Stimulated activated memory B cell treated with anti-CD40 and anti-IgM and Interleukin-4, amounts not matched to agents 10 μg/mL and 1 μg/mL and 100 μg/mL, for 72 hours (primary cell): ENCODE measurements around the gene EXT2.

Source experiments
- ATAC-seq: fragments of 150-1000 bp; cut with Tn5 transposase; 2 replicates; pipeline ENCODE4 v1.10.0; 2021
- H3K27ac Mint-ChIP-seq: one replicate; pipeline ENCODE4 v1.8.0; 2022; ENCODE audit warnings: mild to moderate bottlenecking, mixed read lengths
- H3K27me3 Mint-ChIP-seq: one replicate; pipeline ENCODE4 v1.8.0; 2022; ENCODE audit warnings: mixed read lengths
- H3K36me3 Mint-ChIP-seq: one replicate; pipeline ENCODE4 v1.8.0; 2022; ENCODE audit warnings: mixed read lengths
- H3K4me1 Mint-ChIP-seq: one replicate; pipeline ENCODE4 v1.8.0; 2022; ENCODE audit warnings: mixed read lengths
- H3K4me3 Mint-ChIP-seq: one replicate; pipeline ENCODE4 v1.8.0; 2022; ENCODE audit warnings: mild to moderate bottlenecking, moderate library complexity, mixed read lengths
- H3K9me3 Mint-ChIP-seq: one replicate; pipeline ENCODE4 v1.8.0; 2022; ENCODE audit warnings: mixed read lengths

The EXT2 gene

DNA sequence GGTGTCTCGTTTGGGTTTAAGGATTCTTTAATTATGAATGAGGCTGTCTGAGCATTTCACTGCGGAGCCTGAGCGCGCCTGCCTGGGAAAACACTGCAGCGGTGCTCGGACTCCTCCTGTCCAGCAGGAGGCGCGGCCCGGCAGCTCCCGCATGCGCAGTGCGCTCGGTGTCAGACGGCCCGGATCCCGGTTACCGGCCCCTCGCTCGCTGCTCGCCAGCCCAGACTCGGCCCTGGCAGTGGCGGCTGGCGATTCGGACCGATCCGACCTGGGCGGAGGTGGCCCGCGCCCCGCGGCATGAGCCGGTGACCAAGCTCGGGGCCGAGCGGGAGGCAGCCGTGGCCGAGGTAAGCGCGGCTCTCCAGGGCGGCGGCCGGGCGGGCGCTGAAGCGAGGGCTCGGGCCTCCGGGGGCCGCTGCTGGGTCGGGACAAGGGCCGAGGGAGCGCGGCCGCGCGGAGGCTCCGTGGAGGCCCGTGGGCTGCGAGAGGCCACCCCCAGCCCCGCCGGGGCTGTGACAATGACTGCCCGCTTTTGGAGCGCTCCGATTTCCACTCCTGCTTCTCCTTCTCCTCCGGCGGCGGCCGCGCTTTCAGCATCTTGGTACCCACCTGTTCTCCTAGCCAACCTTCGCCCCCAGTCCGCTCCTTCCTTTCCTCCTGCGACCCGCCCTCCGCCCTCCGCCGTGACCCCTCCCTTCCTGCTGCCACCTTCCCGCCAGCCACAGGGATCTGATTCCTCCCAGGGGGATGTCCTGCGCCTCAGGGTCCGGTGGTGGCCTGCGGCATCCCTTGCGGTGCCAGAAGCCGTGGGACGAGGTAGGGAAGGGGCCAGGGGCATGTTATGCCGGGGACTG, at the start of gene EXT2:
EXT2 (plus strand) TSS at position 173 of the 854 bp plus-strand sequence. CDS start 12,035 bp downstream, outside the sequence.
- Mint-ChIP-seq H3K36me3 (peaks cover 11% of the 10 kb centered on the region), H3K4me1 (peaks cover 36% of the 10 kb centered on the region), H3K27ac (peak within 1 kb of the TSS; percentile 71), H3K4me3 (peak within 1 kb of the TSS; percentile 79), H3K9me3 (no peaks in the 10 kb centered on the region), H3K27me3 (no peaks in the 10 kb centered on the region)
- ATAC-seq: peak; percentile 96

DNA sequence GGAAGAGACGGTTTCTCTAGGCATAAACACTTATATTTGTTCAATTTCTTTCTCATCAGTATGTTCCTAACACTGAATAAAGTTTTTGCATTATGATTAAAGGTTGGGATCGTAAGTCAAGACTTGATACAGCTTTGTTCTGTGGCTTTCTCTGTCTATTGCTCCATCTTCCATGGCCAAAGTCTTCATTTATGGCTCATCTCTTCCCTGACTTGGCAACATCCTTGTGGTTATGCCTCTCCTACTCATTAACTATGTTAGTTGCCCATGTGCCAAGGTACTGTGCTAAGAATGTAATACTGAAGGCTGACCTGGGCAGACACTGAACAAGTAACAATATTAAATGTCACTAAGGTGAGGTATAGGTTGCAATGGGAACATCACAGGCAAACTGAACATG, 49.3 kb upstream of the EXT2 start:
- Mint-ChIP-seq H3K9me3 (peaks cover 2% of the 10 kb centered on the region), H3K27ac (no peak overlapping the region), H3K4me1 (no peaks in the 10 kb centered on the region), H3K4me3 (no peak overlapping the region), H3K27me3 (peaks cover 27% of the 10 kb centered on the region), H3K36me3 (peaks cover 5% of the 10 kb centered on the region)
- ATAC-seq: peak; percentile 22

DNA sequence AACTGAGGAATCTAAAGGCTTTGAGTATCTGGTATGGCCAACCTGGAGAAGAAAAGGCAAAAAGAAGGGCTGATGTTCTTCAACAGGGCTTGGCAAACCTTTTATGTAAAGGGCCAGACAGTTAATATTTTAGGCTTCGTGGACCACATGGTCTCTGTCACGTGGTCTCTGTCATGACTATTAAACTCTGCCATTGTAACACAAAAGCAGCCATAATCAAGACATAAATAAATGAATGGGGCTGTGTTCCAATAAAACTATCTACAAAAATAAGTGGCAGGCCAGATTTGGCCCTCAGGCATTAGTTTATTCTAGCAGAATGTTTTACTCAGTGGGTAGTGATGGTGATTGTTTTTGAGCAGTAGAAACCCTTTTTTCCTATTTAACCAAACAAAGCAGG, 48.2 kb upstream of the EXT2 start:
- Mint-ChIP-seq H3K27me3 (peaks cover 27% of the 10 kb centered on the region), H3K9me3 (no peaks in the 10 kb centered on the region), H3K4me3 (no peak overlapping the region), H3K4me1 (no peaks in the 10 kb centered on the region), H3K36me3 (no peaks in the 10 kb centered on the region), H3K27ac (no peak overlapping the region)
- ATAC-seq: no peak

DNA sequence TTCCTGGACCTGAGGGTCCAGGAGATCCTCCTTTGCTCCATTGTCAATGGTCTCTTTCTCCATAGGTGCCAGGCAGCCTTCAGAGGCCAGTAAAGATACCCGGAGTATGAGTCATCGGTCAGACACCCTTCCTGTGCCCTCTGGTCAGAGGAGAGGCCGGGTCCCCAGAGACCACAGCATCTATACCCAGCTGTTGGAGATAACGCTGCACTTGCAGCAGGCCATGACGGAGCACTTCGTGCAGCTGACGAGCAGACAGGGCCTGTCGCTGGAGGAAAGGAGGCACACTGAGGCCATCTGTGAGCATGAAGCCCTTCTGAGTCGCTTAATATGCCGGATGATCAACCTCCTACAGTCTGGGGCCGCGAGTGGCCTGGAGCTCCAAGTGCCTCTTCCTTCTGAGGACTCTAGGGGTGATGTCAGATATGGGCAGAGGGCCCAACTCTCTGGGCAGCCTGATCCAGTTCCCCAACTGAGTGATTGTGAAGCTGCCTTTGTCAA, 47.5 kb upstream of the EXT2 start, which contains the start of gene ACCSL:
ACCSL (plus strand) TSS at position 51 of the 501 bp plus-strand sequence; CDS start at position 107, 56 bp downstream.
- H3K4me1 Mint-ChIP-seq: no peaks in the 10 kb centered on the region
- H3K9me3 Mint-ChIP-seq: no peaks in the 10 kb centered on the region
- no peak within 1 kb of the TSS for H3K27ac Mint-ChIP-seq
- no peak for ATAC-seq
- no peaks in the 10 kb centered on the region for H3K36me3 Mint-ChIP-seq
- H3K4me3 Mint-ChIP-seq: no peak within 1 kb of the TSS
- H3K27me3 Mint-ChIP-seq: peaks cover 27% of the 10 kb centered on the region

DNA sequence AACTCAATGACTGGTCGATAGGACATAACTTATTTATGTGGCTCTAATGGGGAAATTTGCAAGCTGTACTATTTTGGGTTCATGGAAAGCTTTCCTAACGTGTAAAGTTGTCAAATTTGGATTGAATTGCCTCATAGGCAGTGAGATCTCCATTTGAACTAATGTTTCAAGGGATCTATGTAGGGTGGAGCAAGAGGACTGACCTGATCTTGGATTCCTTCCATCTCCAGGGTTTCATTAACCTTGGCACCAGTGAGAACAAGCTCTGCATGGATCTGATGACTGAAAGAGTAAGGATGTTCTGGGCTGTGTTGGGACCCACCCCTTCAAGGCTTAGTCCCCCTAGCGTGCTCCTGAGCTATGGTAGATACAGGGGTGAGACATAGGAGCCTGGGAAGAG, 45.6 kb upstream of the EXT2 start:
- no peaks in the 10 kb centered on the region for H3K36me3 Mint-ChIP-seq
- no peak for ATAC-seq
- peaks cover 27% of the 10 kb centered on the region for H3K27me3 Mint-ChIP-seq
- H3K4me1 Mint-ChIP-seq: no peaks in the 10 kb centered on the region
- no peak overlapping the region for H3K4me3 Mint-ChIP-seq
- H3K9me3 Mint-ChIP-seq: no peaks in the 10 kb centered on the region
- H3K27ac Mint-ChIP-seq: no peak overlapping the region

DNA sequence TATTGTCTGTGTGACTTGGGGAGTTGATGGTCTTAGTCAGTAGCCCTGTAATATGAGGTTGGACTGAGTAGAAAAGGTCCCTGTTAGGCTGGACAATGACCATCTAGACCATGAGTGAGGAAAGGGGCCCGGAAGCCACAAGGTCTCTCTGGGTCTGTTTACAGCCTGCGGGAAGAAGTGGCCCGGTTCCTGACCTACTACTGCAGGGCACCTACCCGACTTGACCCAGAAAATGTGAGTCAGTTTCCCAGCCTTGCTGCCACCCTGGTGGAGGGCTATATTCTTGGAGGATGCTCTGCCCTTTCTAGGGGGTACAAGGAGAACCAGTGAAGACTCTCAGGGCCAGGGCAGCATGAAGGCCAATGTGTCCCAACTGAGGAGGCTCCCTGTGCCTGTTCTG, 44.3 kb upstream of the EXT2 start:
- no peaks in the 10 kb centered on the region for H3K9me3 Mint-ChIP-seq
- no peak overlapping the region for H3K27ac Mint-ChIP-seq
- no peaks in the 10 kb centered on the region for H3K4me1 Mint-ChIP-seq
- H3K27me3 Mint-ChIP-seq: peaks cover 27% of the 10 kb centered on the region
- H3K36me3 Mint-ChIP-seq: no peaks in the 10 kb centered on the region
- no peak for ATAC-seq
- H3K4me3 Mint-ChIP-seq: no peak overlapping the region

DNA sequence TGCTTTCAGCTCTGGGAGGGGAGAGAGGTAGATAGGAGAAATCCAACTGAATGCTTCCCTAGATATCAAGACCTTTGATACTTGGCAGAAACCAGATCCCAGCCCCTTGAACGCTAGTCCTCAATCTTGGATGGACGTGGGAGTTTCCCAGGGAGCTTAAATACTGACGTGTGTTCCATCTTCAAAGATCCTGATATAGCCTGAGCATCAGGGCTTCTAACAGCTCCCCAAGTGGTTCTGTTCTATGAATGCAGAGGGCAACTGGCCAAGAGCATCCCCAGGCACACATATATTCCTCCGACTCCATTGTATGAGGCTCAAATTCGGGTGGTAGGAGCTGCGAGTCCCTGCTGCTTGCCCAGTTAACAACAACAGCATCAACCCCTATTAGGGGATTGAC, 38.1 kb upstream of the EXT2 start:
- Mint-ChIP-seq H3K36me3 (no peaks in the 10 kb centered on the region), H3K4me1 (no peaks in the 10 kb centered on the region), H3K9me3 (no peaks in the 10 kb centered on the region), H3K27me3 (no peaks in the 10 kb centered on the region), H3K27ac (no peak overlapping the region), H3K4me3 (no peak overlapping the region)
- no peak for ATAC-seq

DNA sequence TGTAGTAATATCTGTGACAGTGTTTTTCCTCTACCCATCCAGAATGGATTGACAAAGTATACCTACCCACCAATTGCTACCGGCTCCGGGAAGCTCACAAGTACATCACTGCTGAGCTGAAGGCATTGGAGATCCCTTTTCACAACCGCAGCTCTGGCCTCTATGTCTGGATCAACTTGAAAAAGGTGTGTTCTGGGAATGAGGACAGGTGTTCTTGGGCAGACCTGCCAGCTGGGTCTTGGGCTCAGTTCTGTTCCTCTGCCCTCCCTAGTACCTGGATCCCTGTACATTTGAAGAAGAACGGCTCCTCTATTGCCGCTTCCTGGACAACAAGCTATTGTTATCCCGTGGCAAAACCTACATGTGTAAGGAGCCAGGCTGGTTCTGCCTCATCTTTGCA, 37.2 kb upstream of the EXT2 start:
- H3K27me3 Mint-ChIP-seq: no peaks in the 10 kb centered on the region
- H3K36me3 Mint-ChIP-seq: no peaks in the 10 kb centered on the region
- H3K9me3 Mint-ChIP-seq: no peaks in the 10 kb centered on the region
- no peak overlapping the region for H3K4me3 Mint-ChIP-seq
- H3K27ac Mint-ChIP-seq: no peak overlapping the region
- no peaks in the 10 kb centered on the region for H3K4me1 Mint-ChIP-seq
- ATAC-seq: no peak

DNA sequence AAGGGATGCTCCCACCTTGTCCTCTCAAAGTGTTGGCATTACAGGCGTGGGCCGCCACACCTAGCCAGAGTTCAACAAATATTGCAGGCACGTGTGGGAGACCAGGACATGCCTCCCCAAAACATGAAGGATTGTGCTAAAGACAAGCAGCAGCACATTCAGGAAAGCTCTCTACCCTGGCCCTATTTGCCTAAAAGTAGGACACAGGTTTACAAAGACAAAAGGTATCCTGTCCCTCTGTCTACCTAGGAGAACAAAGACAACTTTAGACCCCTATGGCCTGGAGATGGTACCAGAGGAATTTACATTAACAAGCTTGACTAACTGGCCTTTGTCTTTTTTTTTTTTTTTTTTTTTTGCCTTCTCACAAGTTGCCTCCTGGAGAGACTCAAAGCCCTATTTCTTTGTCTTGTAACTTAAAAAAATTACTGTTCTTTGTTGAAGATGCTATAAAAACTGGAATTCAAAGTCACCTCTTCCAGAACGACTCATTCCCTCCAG, 30.3 kb upstream of the EXT2 start:
- Mint-ChIP-seq H3K9me3 (no peaks in the 10 kb centered on the region), H3K4me3 (peak overlapping the region; percentile 87), H3K27me3 (no peaks in the 10 kb centered on the region), H3K27ac (peak overlapping the region; percentile 95), H3K4me1 (peaks cover 19% of the 10 kb centered on the region), H3K36me3 (peaks cover 6% of the 10 kb centered on the region)
- ATAC-seq: no peak

DNA sequence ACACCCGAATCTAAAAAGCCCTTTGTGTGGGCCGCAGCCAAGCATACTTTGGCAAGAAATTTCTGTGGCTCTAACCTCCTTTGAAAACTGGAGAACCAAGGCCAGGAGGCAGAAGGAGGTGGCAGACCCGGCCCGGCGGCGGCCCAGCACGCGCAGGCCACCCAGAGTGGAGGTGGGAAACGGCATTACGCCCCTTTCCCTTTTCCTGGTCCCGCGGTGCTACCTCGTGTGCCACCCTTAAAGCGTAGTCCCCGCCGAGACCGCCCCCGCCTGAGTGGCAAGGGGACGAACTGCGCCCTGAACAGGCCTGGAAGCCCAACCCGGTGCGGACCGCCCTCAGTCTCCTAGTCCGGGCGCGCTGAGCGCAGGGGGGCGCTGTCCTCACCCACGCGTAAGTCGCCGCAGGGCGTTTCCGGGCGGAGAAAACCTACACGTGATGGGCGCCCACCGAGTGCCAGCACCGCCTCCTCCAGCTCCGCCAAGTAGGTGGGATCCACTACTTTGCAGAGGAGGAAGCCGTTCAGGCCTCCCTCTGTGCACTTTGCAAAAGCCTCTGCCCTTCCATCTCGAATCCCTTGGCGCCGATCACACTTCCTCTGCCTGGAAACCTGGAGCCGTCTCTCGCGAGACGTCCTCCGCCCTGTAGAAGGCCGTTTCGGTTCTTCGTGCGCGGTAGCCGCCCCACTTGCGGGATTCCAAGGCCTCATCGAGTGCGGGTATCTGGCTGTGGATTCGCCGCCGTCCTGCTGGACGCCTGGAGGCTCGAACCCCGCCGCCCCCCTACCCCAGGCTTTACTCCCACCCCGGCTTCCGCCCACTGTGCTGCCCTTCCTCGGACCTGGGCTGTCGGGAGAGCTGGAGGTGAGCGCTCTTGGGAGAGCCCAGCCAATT, 29.4 kb upstream of the EXT2 start, which contains the start of gene ACCS:
ACCS (plus strand) TSS at position 430 of the 891 bp plus-strand sequence. CDS start 1,358 bp downstream, outside the sequence.
- H3K27me3 Mint-ChIP-seq: no peaks in the 10 kb centered on the region

DNA sequence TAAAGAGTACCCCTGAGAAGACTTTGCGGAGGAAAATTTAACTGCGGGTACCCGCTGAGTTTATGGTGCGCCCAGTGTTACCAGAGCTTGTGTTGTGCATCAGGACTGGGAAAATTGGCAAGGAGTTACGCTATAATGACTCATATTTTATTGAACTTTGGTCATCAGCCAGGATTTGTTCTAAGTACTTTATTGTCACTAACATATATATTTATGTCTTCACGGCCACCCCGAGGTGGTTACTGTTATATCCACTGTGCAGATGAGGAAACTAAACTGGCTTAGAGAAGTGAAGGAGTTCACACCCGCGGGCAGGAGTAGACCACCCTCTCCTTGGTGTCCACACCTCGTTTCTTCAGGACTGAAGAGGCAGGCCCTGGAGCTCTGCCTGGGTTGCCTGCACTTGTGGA, 28.7 kb upstream of the EXT2 start:
- H3K27ac Mint-ChIP-seq: peak overlapping the region; percentile 95
- peaks cover 19% of the 10 kb centered on the region for H3K4me1 Mint-ChIP-seq
- H3K27me3 Mint-ChIP-seq: no peaks in the 10 kb centered on the region
- no peaks in the 10 kb centered on the region for H3K9me3 Mint-ChIP-seq
- ATAC-seq: no peak
- peaks cover 10% of the 10 kb centered on the region for H3K36me3 Mint-ChIP-seq
- peak overlapping the region; percentile 87 for H3K4me3 Mint-ChIP-seq

More for the DNA sequence above, 29.4 kb upstream of the EXT2 start, which contains the start of gene ACCS:
- Mint-ChIP-seq H3K9me3 (no peaks in the 10 kb centered on the region), H3K27ac (peak within 1 kb of the TSS; percentile 95), H3K4me3 (peak within 1 kb of the TSS; percentile 87), H3K36me3 (peaks cover 10% of the 10 kb centered on the region), H3K4me1 (peaks cover 19% of the 10 kb centered on the region)
- ATAC-seq: peak; percentile 98

DNA sequence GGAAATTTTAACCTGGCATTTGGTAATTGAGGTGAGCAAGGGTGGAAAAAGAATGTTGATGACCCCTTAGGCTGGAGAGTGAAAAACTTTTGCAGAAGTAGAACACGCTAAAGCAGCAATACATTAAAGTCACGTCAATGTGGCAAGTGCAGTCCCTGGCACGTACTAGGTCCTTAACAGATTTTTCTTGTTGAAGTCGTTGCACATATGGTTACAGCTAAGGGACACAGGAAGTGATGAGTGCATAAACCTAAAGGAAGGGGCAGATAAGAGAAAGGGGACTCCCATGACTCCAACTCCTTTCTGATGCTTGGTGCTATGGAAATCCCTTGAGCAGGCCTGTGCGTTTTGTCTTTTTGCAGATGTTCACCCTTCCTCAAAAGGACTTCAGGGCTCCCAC, 28.2 kb upstream of the EXT2 start:
- Mint-ChIP-seq H3K36me3 (peaks cover 10% of the 10 kb centered on the region), H3K9me3 (no peaks in the 10 kb centered on the region), H3K4me3 (peak overlapping the region; percentile 87), H3K27me3 (no peaks in the 10 kb centered on the region), H3K27ac (peak overlapping the region; percentile 95), H3K4me1 (peaks cover 19% of the 10 kb centered on the region)
- ATAC-seq: no peak

DNA sequence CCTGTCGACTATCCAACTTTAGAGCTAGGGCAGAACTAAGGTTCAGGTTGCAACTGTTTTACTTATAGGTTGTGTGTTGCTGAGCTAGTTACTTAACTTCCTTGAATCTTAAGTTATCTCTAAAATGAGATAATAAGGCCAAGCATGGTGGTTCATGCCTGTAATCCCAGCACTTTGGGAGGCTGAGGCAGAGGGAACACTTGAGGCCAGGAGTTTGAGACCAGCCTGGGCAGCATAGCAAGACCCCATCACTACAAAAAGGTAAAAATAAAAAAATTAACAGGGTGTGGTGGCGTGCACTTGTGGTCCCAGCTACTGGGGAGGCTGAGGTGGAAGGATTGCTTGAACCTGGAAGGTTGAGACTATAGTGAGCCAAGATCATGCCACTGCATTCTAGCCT, 27.3 kb upstream of the EXT2 start:
- Mint-ChIP-seq H3K27me3 (no peaks in the 10 kb centered on the region), H3K4me1 (peaks cover 19% of the 10 kb centered on the region), H3K9me3 (no peaks in the 10 kb centered on the region), H3K4me3 (no peak overlapping the region), H3K27ac (no peak overlapping the region), H3K36me3 (peaks cover 10% of the 10 kb centered on the region)
- no peak for ATAC-seq

DNA sequence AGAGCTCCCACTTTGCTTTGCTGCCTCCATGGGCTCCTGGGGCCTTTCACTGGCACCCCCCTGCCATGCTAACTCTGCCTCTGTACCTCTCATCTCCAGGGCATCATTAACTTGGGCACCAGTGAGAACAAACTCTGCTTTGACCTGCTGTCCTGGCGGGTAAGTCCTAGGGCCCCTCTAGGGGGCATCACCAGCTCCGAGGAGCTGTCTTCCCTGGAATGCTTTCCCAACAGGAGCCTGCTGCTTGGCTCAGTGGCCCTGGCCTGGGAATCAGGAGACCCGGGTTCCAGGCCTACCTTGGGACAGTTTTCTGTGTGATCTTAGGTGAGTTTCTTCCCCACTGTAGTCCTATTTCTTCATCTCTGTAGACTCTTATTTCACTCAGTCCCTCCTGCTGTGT, 24.3 kb upstream of the EXT2 start:
- Mint-ChIP-seq H3K4me1 (peaks cover 13% of the 10 kb centered on the region), H3K36me3 (peaks cover 24% of the 10 kb centered on the region), H3K9me3 (no peaks in the 10 kb centered on the region), H3K27ac (no peak overlapping the region), H3K27me3 (no peaks in the 10 kb centered on the region), H3K4me3 (no peak overlapping the region)
- no peak for ATAC-seq
